Measurements from ENCODE around the gene KLHL1. TPM values are rescaled to one million over a fixed set of nuclear protein-coding genes. Genes with fewer than 3 reads are reported as not detected.

KLHL1 gene
- total RNA-seq, 2 donors from 2014 or later, result not detected

DNA sequence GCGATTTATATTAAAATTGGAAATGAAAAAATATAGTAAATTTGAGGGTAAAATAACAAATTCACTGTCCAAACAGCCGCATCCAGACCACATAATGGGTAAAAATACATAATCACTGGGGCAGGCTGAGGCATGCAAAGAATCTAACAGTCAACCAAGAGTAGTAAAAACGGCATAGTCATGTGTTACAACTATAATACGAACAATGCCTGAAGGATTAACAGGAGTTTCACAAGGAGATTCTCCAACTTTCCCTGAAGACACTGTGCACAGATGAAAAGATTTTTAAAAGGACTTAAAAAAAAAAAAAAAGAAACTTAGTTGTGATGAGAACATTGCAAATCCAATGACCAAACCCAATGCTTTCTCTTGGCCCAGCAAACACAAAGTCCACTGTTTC lies 21.0 kb downstream of the KLHL1 start:
- Histone ChIP-seq H3K4me1 (no peaks in the 10 kb centered on the region), H3K36me3 (no peaks in the 10 kb centered on the region), H3K27me3 (no peaks in the 10 kb centered on the region), H3K4me3 (no peak overlapping the region), H3K27ac (no peak overlapping the region), H3K9me3 (no peaks in the 10 kb centered on the region)
- TF ChIP-seq, protein P1, sequence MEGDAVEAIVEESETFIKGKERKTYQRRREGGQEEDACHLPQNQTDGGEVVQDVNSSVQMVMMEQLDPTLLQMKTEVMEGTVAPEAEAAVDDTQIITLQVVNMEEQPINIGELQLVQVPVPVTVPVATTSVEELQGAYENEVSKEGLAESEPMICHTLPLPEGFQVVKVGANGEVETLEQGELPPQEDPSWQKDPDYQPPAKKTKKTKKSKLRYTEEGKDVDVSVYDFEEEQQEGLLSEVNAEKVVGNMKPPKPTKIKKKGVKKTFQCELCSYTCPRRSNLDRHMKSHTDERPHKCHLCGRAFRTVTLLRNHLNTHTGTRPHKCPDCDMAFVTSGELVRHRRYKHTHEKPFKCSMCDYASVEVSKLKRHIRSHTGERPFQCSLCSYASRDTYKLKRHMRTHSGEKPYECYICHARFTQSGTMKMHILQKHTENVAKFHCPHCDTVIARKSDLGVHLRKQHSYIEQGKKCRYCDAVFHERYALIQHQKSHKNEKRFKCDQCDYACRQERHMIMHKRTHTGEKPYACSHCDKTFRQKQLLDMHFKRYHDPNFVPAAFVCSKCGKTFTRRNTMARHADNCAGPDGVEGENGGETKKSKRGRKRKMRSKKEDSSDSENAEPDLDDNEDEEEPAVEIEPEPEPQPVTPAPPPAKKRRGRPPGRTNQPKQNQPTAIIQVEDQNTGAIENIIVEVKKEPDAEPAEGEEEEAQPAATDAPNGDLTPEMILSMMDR (IDR thresholded peaks at IDR 0.05), result no peak
- DNase-seq (ENCODE audit: low spot score), result no peak

GRCh38 chr13:70080012-70080411 lies 28.2 kb downstream of the KLHL1 start:
- H3K4me1 ChIP-seq, result no peaks in the 10 kb centered on the region
- H3K9me3 ChIP-seq, result no peaks in the 10 kb centered on the region
- no peak overlapping the region for H3K4me3 ChIP-seq
- H3K27ac ChIP-seq, result no peak overlapping the region
- TF ChIP-seq, protein P1 (IDR thresholded peaks at IDR 0.05), result no peak
- H3K27me3 ChIP-seq, result no peaks in the 10 kb centered on the region
- DNase-seq (ENCODE audit: low spot score), result no peak
- no peaks in the 10 kb centered on the region for H3K36me3 ChIP-seq

GRCh38 chr13:70054572-70054971 lies 53.7 kb downstream of the KLHL1 start:
- no peak overlapping the region for H3K27ac ChIP-seq
- no peaks in the 10 kb centered on the region for H3K27me3 ChIP-seq
- DNase-seq (ENCODE audit: low spot score), result no peak
- H3K9me3 ChIP-seq, result peaks cover 0 to 8% of the 10 kb centered on the region in 2 donors
- H3K4me3 ChIP-seq, result no peak overlapping the region
- TF ChIP-seq, protein P1 (IDR thresholded peaks at IDR 0.05), result no peak
- no peaks in the 10 kb centered on the region for H3K36me3 ChIP-seq
- no peaks in the 10 kb centered on the region for H3K4me1 ChIP-seq

DNA sequence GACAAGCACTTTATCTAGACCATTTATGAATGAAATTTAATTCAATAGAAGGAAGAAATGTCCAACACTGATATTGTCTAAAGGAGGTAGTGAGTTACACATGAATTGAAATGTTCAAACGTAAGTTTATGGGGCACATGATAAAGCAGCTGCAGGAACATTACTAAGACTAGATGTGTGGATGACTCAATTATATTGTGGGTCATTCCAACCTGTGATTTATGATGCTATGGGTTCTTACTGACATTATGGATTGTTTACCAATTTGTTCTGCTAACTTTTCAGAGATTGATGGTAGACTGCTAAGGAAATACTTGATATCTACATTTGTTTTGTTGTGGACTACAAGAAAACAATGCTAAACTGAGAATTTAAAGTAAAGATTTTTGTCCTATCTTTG lies 56.7 kb downstream of the KLHL1 start:
- TF ChIP-seq, protein P1 (IDR thresholded peaks at IDR 0.05), result no peak
- H3K27ac ChIP-seq, result no peak overlapping the region
- peaks cover 0 to 8% of the 10 kb centered on the region in 2 donors for H3K9me3 ChIP-seq
- no peak overlapping the region for H3K4me3 ChIP-seq
- H3K36me3 ChIP-seq, result no peaks in the 10 kb centered on the region
- H3K4me1 ChIP-seq, result no peaks in the 10 kb centered on the region
- no peak for DNase-seq (ENCODE audit: low spot score)
- H3K27me3 ChIP-seq, result no peaks in the 10 kb centered on the region

GRCh38 chr13:70043685-70044084 lies 64.6 kb downstream of the KLHL1 start:
- H3K9me3 ChIP-seq, result no peaks in the 10 kb centered on the region
- H3K27ac ChIP-seq, result no peak overlapping the region
- TF ChIP-seq, protein P1 (IDR thresholded peaks at IDR 0.05), result no peak
- H3K4me1 ChIP-seq, result no peaks in the 10 kb centered on the region
- no peaks in the 10 kb centered on the region for H3K36me3 ChIP-seq
- DNase-seq (ENCODE audit: low spot score), result no peak
- no peak overlapping the region for H3K4me3 ChIP-seq
- no peaks in the 10 kb centered on the region for H3K27me3 ChIP-seq

- DNase-seq (ENCODE audit: low spot score), result no peak
- Histone ChIP-seq H3K9me3 (no peaks in the 10 kb centered on the region), H3K27ac (no peak overlapping the region), H3K36me3 (no peaks in the 10 kb centered on the region), H3K4me1 (no peaks in the 10 kb centered on the region), H3K27me3 (no peaks in the 10 kb centered on the region), H3K4me3 (no peak overlapping the region)
- TF ChIP-seq, protein P1 (IDR thresholded peaks at IDR 0.05), result no peak
These were observed 66.1 kb downstream of the KLHL1 start for GRCh38 chr13:70042193-70042592.
